GM12872 (cell line): ENCODE results near the gene NLRC3.
A peak's percentile ranks its signal among the peaks of the same experiment; 100 is the strongest.

ENCODE experiments used
- CTCF ChIP-seq: IDR thresholded peaks from 3 replicates; pipeline ENCODE4 v1.5.1; 2011; ENCODE audit warnings: low read depth, mild to moderate bottlenecking, low read length, moderate library complexity; ENCODE audit not compliant: insufficient read depth

NLRC3 gene

GRCh38 chr16:3494386-3494973 is 82.7 kb downstream of the NLRC3 start:
- TF ChIP-seq CTCF: no peak

GRCh38 chr16:3492356-3492755 is 84.8 kb downstream of the NLRC3 start:
- no peak for TF ChIP-seq CTCF

GRCh38 chr16:3490911-3491629 is 86.1 kb downstream of the NLRC3 start:
- peak; percentile 22; the same call in 1 of the 3 replicates for TF ChIP-seq CTCF
